DND-41 (cell line): ENCODE data around the gene GAGE12H.
"Not testable (repeated sequence)": the region's sequence is repeated elsewhere in the genome, so short reads cannot be mapped to it uniquely, and the experiment has no call there.

Experiments used
- ATAC-seq: fragments of 200-7000 bp; cut with Tn5 transposase; 3 replicates; pipeline ENCODE4 v1.9.1; 2021; ENCODE audit warnings: low read depth; ENCODE audit not compliant: insufficient read depth
- DNase-seq: peaks from one replicate; pipeline ENCODE4 v3.0.0-alpha.2; 2020
- H2AFZ ChIP-seq: 2 replicates; pipeline ENCODE4 v1.6.0; 2012; ENCODE audit warnings: low read depth, low read length
- H3K27ac ChIP-seq: 2 replicates; pipeline ENCODE4 v1.5.1; 2012; ENCODE audit warnings: low read length, inconsistent platforms
- H3K27me3 ChIP-seq: fragments of 200-600 bp; sonication (generic); 2 replicates; pipeline ENCODE4 v1.6.0; 2012; ENCODE audit warnings: low read length, mild to moderate bottlenecking, inconsistent platforms; ENCODE audit not compliant: insufficient read depth, poor library complexity
- H3K36me3 ChIP-seq: 2 replicates; pipeline ENCODE4 v1.5.1; 2012; ENCODE audit warnings: low read length, inconsistent platforms; ENCODE audit not compliant: insufficient read depth
- H3K4me1 ChIP-seq: 2 replicates; pipeline ENCODE4 v1.5.1; 2012; ENCODE audit warnings: mild to moderate bottlenecking, low read length; ENCODE audit not compliant: insufficient read depth
- H3K4me2 ChIP-seq: 2 replicates; pipeline ENCODE4 v1.6.0; 2012; ENCODE audit warnings: mild to moderate bottlenecking, moderate library complexity, low read length, inconsistent platforms; ENCODE audit not compliant: insufficient read depth
- H3K4me3 ChIP-seq, 2 experiments: fragments of 200-600 bp in 1 of 2; shearing (Covaris generic) in 1 of 2; 2 replicates each; pipeline ENCODE4 v1.5.1; 2012 to 2016; ENCODE audit warnings: inconsistent platforms in 2 of 2, low read length in 2 of 2, mild to moderate bottlenecking in 2 of 2, low read depth in 1 of 2, moderate library complexity in 1 of 2
- H3K79me2 ChIP-seq: 2 replicates; pipeline ENCODE4 v1.6.0; 2012; ENCODE audit warnings: low read length, inconsistent platforms; ENCODE audit not compliant: insufficient read depth
- H3K9ac ChIP-seq: 2 replicates; pipeline ENCODE4 v1.6.0; 2012; ENCODE audit warnings: low read depth, mild to moderate bottlenecking, inconsistent platforms, low read length, moderate library complexity
- H3K9me3 ChIP-seq: 2 replicates; pipeline ENCODE4 v1.5.1; 2012; ENCODE audit warnings: low read length, moderate library complexity, mild to moderate bottlenecking, inconsistent platforms; ENCODE audit not compliant: insufficient read depth, severe bottlenecking
- H4K20me1 ChIP-seq: 2 replicates; pipeline ENCODE4 v1.6.0; 2012; ENCODE audit warnings: low read length; ENCODE audit not compliant: insufficient read depth

Gene GAGE12H

GRCh38 chrX:49579649-49580048, at the start of gene GAGE12H:
GAGE12H (plus strand) TSS chrX:49579949; CDS start chrX:49581104, 1,155 bp downstream.
- not testable (repeated sequence) for H3K4me1 ChIP-seq, H2AFZ ChIP-seq, H3K79me2 ChIP-seq, H3K4me2 ChIP-seq, H3K27me3 ChIP-seq, H3K9me3 ChIP-seq, H4K20me1 ChIP-seq, DNase-seq, H3K36me3 ChIP-seq, ATAC-seq, H3K9ac ChIP-seq, H3K27ac ChIP-seq, H3K4me3 ChIP-seq

GRCh38 chrX:49531877-49532276, 47.9 kb upstream of the GAGE12H start, which contains the start of gene GAGE12C:
GAGE12C (plus strand) TSS chrX:49532177; CDS start chrX:49533332, 1,155 bp downstream.
- H3K4me3 ChIP-seq, H3K4me2 ChIP-seq, DNase-seq, H3K27ac ChIP-seq, H3K36me3 ChIP-seq, ATAC-seq, H3K79me2 ChIP-seq, H2AFZ ChIP-seq, H3K9ac ChIP-seq, H3K9me3 ChIP-seq, H3K4me1 ChIP-seq, H3K27me3 ChIP-seq, H4K20me1 ChIP-seq: not testable (repeated sequence)

- DNase-seq, H3K9ac ChIP-seq, ATAC-seq, H3K4me2 ChIP-seq, H3K36me3 ChIP-seq, H3K79me2 ChIP-seq, H3K27me3 ChIP-seq, H3K4me1 ChIP-seq, H4K20me1 ChIP-seq, H3K4me3 ChIP-seq, H2AFZ ChIP-seq, H3K27ac ChIP-seq, H3K9me3 ChIP-seq: not testable (repeated sequence)
Measured at GRCh38 chrX:49541433-49541832, 38.3 kb upstream of the GAGE12H start, which contains the start of gene GAGE12D. GAGE12D (plus strand) TSS chrX:49541733; CDS start chrX:49542888, 1,155 bp downstream.

GRCh38 chrX:49550989-49551388, 28.8 kb upstream of the GAGE12H start, which contains the start of gene GAGE12E:
GAGE12E (plus strand) TSS chrX:49551289; CDS start chrX:49552444, 1,155 bp downstream.
- not testable (repeated sequence) for H3K79me2 ChIP-seq

GRCh38 chrX:49560542-49560941, 19.2 kb upstream of the GAGE12H start, which contains the start of gene GAGE12F:
GAGE12F (plus strand) TSS chrX:49560842; CDS start chrX:49561997, 1,155 bp downstream.
- not testable (repeated sequence) for H3K27ac ChIP-seq, H3K36me3 ChIP-seq, H3K4me1 ChIP-seq, H3K4me2 ChIP-seq, H3K9me3 ChIP-seq, ATAC-seq, H3K9ac ChIP-seq, H3K4me3 ChIP-seq, H2AFZ ChIP-seq, DNase-seq, H3K79me2 ChIP-seq, H4K20me1 ChIP-seq, H3K27me3 ChIP-seq

More at GRCh38 chrX:49550989-49551388, 28.8 kb upstream of the GAGE12H start, which contains the start of gene GAGE12E:
- H3K4me1 ChIP-seq, H3K36me3 ChIP-seq, ATAC-seq, H3K9me3 ChIP-seq, H3K27ac ChIP-seq, H3K9ac ChIP-seq, DNase-seq, H2AFZ ChIP-seq, H3K4me2 ChIP-seq, H3K4me3 ChIP-seq, H3K27me3 ChIP-seq, H4K20me1 ChIP-seq: not testable (repeated sequence)

DNA sequence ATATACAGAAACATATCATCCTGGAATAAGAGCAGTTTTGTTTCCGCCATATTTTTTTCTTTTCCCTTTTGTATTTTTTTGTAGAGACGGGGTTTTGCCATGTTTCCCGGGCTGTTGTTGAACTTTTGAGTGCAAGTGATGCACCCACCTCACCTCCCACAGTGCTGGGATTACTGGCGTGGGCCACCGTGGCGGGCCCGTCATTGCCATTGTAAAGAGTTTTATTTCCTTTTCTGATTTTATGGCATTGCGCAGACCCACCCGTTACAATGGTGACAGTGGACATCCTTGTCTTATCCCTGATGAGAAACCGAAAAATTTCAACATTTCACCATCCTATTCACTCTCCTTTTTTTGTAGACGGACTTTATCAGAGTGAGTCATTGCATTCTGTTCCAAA, 11.0 kb upstream of the GAGE12H start:
- H2AFZ ChIP-seq, H3K36me3 ChIP-seq, H3K9me3 ChIP-seq, H4K20me1 ChIP-seq, H3K4me2 ChIP-seq, H3K27ac ChIP-seq, ATAC-seq, H3K4me3 ChIP-seq, H3K27me3 ChIP-seq, H3K4me1 ChIP-seq, H3K9ac ChIP-seq, DNase-seq, H3K79me2 ChIP-seq: not testable (repeated sequence)

- H3K9ac ChIP-seq, H3K79me2 ChIP-seq, H3K9me3 ChIP-seq, H3K27me3 ChIP-seq, DNase-seq, H4K20me1 ChIP-seq, H3K4me3 ChIP-seq, H3K27ac ChIP-seq, H3K4me1 ChIP-seq, H3K36me3 ChIP-seq, H3K4me2 ChIP-seq, ATAC-seq, H2AFZ ChIP-seq: not testable (repeated sequence)
Measured at GRCh38 chrX:49569152-49569551, 10.6 kb upstream of the GAGE12H start.

GRCh38 chrX:49570100-49570499, 9.6 kb upstream of the GAGE12H start, which contains the start of gene GAGE12G:
GAGE12G (plus strand) TSS chrX:49570400; CDS start chrX:49571555, 1,155 bp downstream.
- not testable (repeated sequence) for H4K20me1 ChIP-seq, H3K4me2 ChIP-seq, H3K9me3 ChIP-seq, H3K79me2 ChIP-seq, H3K4me3 ChIP-seq, DNase-seq, ATAC-seq, H3K27me3 ChIP-seq, H3K36me3 ChIP-seq, H3K4me1 ChIP-seq, H3K27ac ChIP-seq, H3K9ac ChIP-seq, H2AFZ ChIP-seq
